HG03095 (cell line): ENCODE results near the gene PTGR2.
A peak's percentile ranks its signal among the peaks of the same experiment; 100 is the strongest.
"Not testable (repeated sequence)": the region's sequence is repeated elsewhere in the genome, so short reads cannot be mapped to it uniquely, and the experiment has no call there.

Source experiments
- ATAC-seq: cut with Tn5 transposase; IDR thresholded peaks from one replicate; pipeline ENCODE4 v1.9.1; 2021; ENCODE audit warnings: moderate library complexity; ENCODE audit not compliant: unreplicated experiment

Gene PTGR2

DNA sequence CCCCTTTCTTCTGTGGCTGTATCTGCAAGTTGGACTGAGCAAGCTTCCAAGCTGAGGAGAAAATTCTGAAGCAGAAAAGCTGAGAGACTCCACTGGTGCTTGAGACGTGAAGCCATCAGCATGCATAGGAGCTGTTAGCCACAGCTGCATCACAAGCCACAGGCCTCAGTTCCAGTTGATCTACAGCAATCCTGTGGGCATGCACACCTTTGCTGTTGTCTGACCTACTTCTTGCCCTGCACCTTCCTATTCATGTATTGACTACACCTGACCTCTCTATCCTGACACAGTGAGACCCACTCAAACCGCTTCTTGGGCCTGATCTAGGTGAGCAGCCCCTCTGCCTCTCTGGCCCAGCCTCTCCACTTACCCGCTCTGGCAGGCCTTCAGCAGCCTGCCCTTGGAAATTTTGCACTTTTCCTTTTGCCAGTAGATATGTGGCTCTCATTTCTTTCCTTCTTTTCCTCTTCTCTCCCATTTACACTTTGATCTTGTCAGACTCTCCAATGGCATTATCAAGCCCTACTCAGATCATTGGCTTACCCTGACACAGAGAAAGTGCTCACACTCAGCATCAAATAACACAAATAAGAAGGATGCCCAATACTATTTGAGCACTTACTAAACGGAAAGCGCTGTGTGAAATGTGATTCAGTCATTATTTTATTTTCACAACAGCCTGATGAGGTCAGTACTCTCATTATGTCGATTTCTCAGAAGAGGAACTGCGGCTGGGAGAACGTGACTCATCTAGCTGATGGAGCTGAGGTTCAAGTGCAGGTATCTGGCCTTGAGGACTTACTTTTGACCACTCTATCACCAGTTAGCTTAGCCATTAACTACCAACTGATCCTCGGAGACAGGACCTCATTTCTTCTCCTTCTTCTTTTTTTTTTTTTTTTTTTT is 21.9 kb upstream of the PTGR2 start:
- ATAC-seq = peak; percentile 61

- no peak for ATAC-seq
Observed at GRCh38 chr14:73833034-73833433, 18.6 kb upstream of the PTGR2 start.

GRCh38 chr14:73833530-73834260 is 17.9 kb upstream of the PTGR2 start:
- ATAC-seq = no peak

DNA sequence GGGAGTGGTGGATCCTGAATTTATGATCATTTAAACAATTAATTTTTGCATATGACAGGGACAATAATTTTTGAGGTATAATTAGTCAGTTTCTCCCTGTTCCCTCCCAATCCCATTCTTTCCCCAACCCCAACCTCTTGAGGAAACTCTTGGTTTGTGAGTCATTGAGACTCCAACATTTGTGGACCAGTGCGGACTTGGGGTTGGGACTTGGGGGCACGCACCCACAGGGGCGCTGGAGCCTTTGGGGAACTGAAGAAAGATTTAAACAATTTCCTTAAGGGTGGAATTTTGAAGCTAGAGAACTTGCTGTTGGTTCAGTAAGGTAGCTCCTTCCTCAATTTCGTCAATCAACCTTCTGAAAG is 17.4 kb upstream of the PTGR2 start:
- no peak for ATAC-seq

- not testable (repeated sequence) for ATAC-seq
Observed at GRCh38 chr14:73838293-73839034, 13.2 kb upstream of the PTGR2 start.

- ATAC-seq = no peak
Observed at GRCh38 chr14:73842201-73842600, 9.4 kb upstream of the PTGR2 start.

DNA sequence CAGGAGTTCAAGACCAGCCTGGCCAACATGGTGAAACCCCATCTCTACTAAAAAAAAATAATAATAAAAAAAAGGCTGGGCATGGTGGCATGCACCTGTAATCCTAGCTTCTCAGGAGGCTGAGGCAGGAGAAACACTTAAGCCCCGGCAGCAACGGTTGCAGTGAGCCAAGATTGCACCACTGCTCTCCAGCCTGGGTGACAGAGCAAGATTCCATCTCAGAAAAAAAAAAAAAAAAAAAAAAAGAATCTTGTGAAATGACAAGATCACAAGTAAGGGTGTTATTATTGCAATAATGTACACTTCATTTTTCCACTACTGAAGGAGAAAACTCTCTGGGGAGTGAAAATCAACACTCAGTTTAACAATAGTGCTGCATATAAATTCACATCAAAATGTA is 8.8 kb upstream of the PTGR2 start:
- no peak for ATAC-seq

DNA sequence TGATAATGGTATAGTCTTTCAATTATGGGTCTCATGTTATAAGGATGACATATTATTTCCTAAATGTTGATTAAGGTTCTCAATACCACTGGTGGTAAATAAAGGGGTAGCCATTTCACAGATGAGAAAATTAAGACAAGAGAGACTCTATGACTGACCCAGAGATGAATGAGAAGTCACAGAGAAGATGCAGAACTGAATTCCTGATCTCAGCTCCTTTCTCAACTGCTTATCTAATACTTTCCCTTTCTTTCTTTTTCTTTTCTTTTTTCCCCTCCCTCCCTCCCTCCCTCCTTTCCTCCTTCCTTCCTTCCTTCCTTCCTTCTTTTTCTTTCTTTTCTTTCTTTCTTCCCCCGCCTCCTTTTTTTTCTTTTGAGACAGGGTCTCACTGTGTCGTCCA is 8.3 kb upstream of the PTGR2 start:
- ATAC-seq = no peak

GRCh38 chr14:73846947-73847346 is 4.7 kb upstream of the PTGR2 start:
- ATAC-seq = no peak

DNA sequence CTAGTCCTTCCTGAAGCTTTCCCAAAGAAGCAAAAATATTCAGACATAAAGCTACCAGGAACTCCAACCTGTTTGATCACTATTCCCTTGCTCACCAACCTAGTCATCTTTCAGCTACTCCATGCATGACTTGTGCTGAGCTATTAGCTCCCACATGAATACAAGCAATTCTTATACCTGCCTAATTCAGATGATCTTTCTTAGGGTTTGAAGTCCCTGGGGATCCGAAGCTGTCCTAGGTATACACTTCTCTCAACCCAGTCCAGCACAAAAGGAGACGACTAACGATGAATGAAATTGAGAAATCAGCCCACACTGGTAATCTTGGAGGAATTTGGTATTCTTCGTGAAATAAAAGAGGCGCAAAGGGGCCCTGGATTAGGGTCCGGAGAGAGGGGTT is 631 bp upstream of the PTGR2 start:
- no peak for ATAC-seq

DNA sequence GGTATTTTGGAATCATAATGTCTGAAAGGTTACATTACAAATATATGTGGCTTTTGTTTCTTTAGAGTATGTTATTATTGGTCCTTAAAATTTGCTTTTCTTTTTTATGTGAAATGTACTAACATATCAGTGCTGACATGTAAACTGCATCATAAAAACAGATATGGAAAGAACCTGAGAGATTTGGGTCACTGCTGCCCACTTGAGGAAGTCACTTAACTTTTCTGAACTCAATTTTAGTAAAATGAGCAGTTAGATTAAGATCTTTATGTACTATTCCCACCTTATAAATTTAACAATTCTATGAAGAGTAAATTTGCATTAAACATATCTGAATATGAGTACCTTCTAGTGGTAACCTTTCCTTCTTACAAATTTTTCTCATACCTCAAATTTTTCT is 7.5 kb downstream of the PTGR2 start:
- no peak for ATAC-seq

- ATAC-seq = no peak
Observed at GRCh38 chr14:73861073-73861472, 9.4 kb downstream of the PTGR2 start.

DNA sequence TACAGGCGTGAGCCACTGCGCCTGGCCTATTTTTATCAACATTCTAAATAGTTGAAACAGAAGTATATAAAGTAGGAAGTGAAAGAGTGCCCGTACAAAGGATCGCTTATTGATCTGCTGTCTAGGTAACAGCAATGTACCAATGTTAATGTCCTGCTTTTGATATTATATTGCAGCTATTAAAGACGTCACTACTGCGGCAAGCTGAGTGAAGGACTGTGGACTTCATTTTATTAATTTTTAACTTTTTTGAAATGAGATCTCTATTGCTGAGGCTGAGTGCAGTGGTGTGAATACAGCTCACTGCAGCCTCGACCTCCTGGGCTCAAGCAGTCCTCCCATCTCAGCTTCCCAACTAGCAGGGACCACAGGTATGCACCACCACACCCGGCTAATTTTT is 10.8 kb downstream of the PTGR2 start:
- ATAC-seq = no peak

DNA sequence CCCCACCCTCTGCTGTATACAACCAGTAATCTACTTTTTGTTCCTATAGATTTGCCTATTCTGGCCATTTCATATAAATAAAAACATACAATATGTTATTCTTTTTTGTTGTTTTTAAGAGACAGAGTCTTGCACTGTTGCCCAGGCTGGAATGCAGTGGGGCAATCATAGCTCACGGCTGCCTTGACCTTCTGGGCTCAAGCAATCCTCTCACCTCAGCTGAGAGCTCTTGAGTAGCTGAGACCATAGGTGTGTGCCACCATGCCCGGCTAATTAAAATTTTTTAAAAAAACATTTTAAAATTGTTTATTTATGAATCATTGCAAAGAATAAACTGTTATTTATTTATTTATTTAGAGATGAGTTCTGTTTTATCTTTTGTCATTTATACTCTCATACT is 11.6 kb downstream of the PTGR2 start:
- no peak for ATAC-seq

DNA sequence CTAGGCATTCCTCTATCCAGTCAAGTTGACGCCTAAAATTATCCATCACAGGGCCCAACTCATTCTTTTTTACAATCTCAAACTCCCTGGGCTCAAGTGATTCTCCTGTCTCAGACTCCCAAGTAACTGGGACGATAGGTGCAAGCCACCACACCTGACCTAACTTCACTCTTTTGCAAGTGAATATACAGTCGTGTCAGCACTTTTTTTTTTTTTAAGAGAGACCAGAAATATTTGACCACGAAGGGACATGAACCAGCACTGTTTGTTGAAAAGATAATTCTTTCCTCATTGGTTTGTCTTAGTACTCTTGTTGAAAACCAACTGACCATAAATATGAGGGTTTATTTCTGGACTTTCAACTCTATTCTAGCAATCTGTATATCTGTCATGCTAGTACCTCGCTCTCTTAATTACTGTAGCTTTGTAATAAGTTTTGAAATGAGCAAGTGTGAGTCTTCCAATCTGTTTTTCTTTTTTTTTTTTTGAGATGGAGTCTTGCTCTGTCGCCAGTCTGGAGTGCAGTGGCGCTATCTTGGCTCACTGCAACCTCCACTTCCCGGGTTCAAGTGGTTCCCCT is 14.0 kb downstream of the PTGR2 start:
- ATAC-seq = no peak

GRCh38 chr14:73869754-73870153 is 18.1 kb downstream of the PTGR2 start:
- not testable (repeated sequence) for ATAC-seq

- ATAC-seq = no peak
Observed at GRCh38 chr14:73870525-73871235, 19.0 kb downstream of the PTGR2 start.

- no peak for ATAC-seq
Observed at GRCh38 chr14:73873660-73874059, 22.0 kb downstream of the PTGR2 start.

DNA sequence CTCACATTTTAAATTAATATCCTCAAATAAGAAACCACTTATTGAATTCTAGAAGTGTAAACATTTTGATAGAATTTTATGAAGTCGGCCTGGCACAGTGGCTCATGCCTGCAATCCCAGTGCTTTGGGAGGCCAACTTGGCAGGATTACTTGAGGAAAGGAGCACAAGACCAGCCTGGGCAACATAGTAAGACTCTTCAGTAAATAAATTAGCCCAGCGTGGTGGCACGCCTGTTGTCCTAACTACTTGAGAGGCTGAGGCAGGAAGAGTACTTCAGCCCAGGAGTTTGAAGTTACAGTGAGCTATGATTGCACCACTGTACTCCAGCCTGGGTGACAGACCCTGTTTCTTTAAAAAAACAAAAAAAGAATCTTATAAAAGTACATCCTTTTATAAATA is 26.2 kb downstream of the PTGR2 start:
- ATAC-seq = no peak

DNA sequence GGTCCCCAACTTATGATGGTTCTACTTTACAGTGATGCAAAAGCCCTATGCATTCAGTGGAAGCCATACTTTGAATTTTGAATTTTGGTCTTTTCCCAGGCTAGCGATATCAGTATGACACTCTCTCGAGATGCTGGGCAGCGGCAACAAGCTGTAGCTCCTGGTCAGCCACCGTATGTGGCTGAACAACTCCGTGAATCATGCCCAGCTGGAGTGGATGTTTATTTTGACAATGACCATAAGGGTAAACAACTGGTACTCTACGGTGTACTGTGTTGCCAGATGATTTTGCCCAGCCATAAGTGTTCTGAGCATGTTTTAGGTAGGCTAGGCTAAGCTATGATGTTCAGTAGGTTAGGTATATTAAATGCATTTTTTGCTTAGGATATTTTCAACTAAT is 26.8 kb downstream of the PTGR2 start:
- no peak for ATAC-seq

- ATAC-seq = no peak
Observed at GRCh38 chr14:73879027-73879426, 27.4 kb downstream of the PTGR2 start.
